ENCODE data around the gene GABBR2. TPM values are rescaled to one million over a fixed set of nuclear protein-coding genes. Genes with fewer than 3 reads are reported as not detected.

GABBR2 gene
- polyA plus RNA-seq, 1 of the 3 experiments (the other 2 are of a cell fraction) = not detected

DNA sequence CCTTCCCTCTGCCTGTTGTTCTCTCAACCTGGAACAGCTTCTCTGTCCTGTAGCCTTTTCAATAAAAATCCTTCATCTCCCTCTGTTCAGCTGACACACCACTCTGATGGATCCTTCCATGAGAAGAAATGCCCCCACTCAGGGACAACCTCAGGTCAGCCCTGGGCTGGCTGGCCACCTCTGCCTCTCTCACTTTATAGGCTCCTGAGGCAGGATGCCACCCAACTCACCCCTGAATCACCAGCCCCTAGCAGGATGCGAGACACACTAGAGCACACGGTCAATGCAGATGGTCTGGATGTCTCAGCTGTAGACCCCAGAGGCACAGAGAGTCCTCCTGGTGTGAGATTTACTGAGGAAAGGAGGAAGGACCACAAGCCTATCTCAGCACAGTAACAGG lies 93.8 kb downstream of the GABBR2 start:
- Histone ChIP-seq H3K79me2 (ENCODE audit: insufficient read depth) (no peaks in the 10 kb centered on the region), H3K4me2 (no peak overlapping the region), H3K9me2 (no peaks in the 10 kb centered on the region), H3K4me3 (ENCODE audit: low read depth in 2 of 2, low read length in 1 of 2) (no peak overlapping the region), H2AFZ (ENCODE audit: low read depth) (no peak overlapping the region), H4K20me1 (ENCODE audit: insufficient read depth) (no peaks in the 10 kb centered on the region), H3K27ac (ENCODE audit: low read depth in 2 of 2, low read length in 1 of 2) (no peak overlapping the region), H3K9ac (no peak overlapping the region), H3K4me1 (ENCODE audit: control insufficient read depth in 1 of 2, insufficient read depth in 2 of 2, low read depth in 1 of 2, low read length in 1 of 2) (no peaks in the 10 kb centered on the region), H3K9me3 (no peaks in the 10 kb centered on the region), H3F3A (replicated peaks; ENCODE audit: insufficient read depth) (no peaks in the 10 kb centered on the region), H3K36me3 (replicated peaks in 1 of 2; ENCODE audit: control insufficient read depth in 1 of 2, insufficient read depth in 2 of 2, low read length in 1 of 2) (no peaks in the 10 kb centered on the region), H3K27me3 (ENCODE audit: insufficient read depth) (no peaks in the 10 kb centered on the region; the same call in 1 of the 2 replicates)
- CTCF ChIA-PET = no interaction called here
- POLR2A ChIA-PET = no interaction called here
- 23% methylated on average over 2 of the region's 2 CpGs for WGBS (ENCODE audit: low lambda C conversion rate)
- no peak for DNase-seq
- TF ChIP-seq FOXM1 (IDR thresholded peaks at IDR 0.05; ENCODE audit: low read depth) = no peak
- TF ChIP-seq, protein P1, sequence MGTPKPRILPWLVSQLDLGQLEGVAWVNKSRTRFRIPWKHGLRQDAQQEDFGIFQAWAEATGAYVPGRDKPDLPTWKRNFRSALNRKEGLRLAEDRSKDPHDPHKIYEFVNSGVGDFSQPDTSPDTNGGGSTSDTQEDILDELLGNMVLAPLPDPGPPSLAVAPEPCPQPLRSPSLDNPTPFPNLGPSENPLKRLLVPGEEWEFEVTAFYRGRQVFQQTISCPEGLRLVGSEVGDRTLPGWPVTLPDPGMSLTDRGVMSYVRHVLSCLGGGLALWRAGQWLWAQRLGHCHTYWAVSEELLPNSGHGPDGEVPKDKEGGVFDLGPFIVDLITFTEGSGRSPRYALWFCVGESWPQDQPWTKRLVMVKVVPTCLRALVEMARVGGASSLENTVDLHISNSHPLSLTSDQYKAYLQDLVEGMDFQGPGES (IDR thresholded peaks at IDR 0.05; ENCODE audit: low read depth, low read length) = no peak
- TF ChIP-seq EZH2phosphoT487 (IDR thresholded peaks at IDR 0.05; ENCODE audit: borderline replicate concordance, low read depth) = no peak
- TF ChIP-seq PBX3 (IDR thresholded peaks at IDR 0.05) = no peak
- TF ChIP-seq MEF2A (IDR thresholded peaks at IDR 0.05; ENCODE audit: borderline replicate concordance, low read depth) = no peak
- TF ChIP-seq REST (IDR thresholded peaks at IDR 0.05; ENCODE audit: low read depth, low read length) = no peak
- TF ChIP-seq YY1 (IDR thresholded peaks at IDR 0.05; ENCODE audit: low read depth) = no peak
- TF ChIP-seq RCOR1 (IDR thresholded peaks at IDR 0.05; ENCODE audit: low read length) = no peak
- TF ChIP-seq SMC3 (IDR thresholded peaks at IDR 0.05; ENCODE audit: low read depth, low read length) = no peak
- TF ChIP-seq RFX5 (IDR thresholded peaks at IDR 0.05; ENCODE audit: low read length) = no peak

GRCh38 chr9:98612061-98612752 lies 96.5 kb downstream of the GABBR2 start:
- Histone ChIP-seq H3K4me3 (ENCODE audit: low read depth in 2 of 2, low read length in 1 of 2) (no peak overlapping the region), H3K27ac (ENCODE audit: low read depth in 2 of 2, low read length in 1 of 2) (no peak overlapping the region), H3K9ac (no peak overlapping the region), H3K27me3 (ENCODE audit: insufficient read depth) (no peaks in the 10 kb centered on the region; the same call in 1 of the 2 replicates), H3K9me2 (no peaks in the 10 kb centered on the region), H3K79me2 (ENCODE audit: insufficient read depth) (no peaks in the 10 kb centered on the region), H3K36me3 (replicated peaks in 1 of 2; ENCODE audit: control insufficient read depth in 1 of 2, insufficient read depth in 2 of 2, low read length in 1 of 2) (no peaks in the 10 kb centered on the region), H3K4me2 (no peak overlapping the region), H4K20me1 (ENCODE audit: insufficient read depth) (no peaks in the 10 kb centered on the region), H3K9me3 (no peaks in the 10 kb centered on the region), H2AFZ (ENCODE audit: low read depth) (no peak overlapping the region), H3K4me1 (ENCODE audit: control insufficient read depth in 1 of 2, insufficient read depth in 2 of 2, low read depth in 1 of 2, low read length in 1 of 2) (no peaks in the 10 kb centered on the region), H3F3A (replicated peaks; ENCODE audit: insufficient read depth) (no peaks in the 10 kb centered on the region)
- ChIA-PET POLR2A (no interaction called here), CTCF (no interaction called here)
- 21% methylated on average over 6 of the region's 6 CpGs for whole genome bisulfite sequencing (ENCODE audit: low lambda C conversion rate)
- DNase-seq = no peak
- TF ChIP-seq, protein P2, sequence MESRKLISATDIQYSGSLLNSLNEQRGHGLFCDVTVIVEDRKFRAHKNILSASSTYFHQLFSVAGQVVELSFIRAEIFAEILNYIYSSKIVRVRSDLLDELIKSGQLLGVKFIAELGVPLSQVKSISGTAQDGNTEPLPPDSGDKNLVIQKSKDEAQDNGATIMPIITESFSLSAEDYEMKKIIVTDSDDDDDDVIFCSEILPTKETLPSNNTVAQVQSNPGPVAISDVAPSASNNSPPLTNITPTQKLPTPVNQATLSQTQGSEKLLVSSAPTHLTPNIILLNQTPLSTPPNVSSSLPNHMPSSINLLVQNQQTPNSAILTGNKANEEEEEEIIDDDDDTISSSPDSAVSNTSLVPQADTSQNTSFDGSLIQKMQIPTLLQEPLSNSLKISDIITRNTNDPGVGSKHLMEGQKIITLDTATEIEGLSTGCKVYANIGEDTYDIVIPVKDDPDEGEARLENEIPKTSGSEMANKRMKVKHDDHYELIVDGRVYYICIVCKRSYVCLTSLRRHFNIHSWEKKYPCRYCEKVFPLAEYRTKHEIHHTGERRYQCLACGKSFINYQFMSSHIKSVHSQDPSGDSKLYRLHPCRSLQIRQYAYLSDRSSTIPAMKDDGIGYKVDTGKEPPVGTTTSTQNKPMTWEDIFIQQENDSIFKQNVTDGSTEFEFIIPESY (IDR thresholded peaks at IDR 0.05; ENCODE audit: borderline replicate concordance, low read depth) = no peak
- TF ChIP-seq RFX5 (IDR thresholded peaks at IDR 0.05; ENCODE audit: low read length) (no peak), MXI1 (IDR thresholded peaks at IDR 0.05; ENCODE audit: low read depth, low read length) (no peak), PBX3 (IDR thresholded peaks at IDR 0.05) (no peak), JUND (IDR thresholded peaks at IDR 0.05) (no peak), SMC3 (IDR thresholded peaks at IDR 0.05; ENCODE audit: low read depth, low read length) (no peak), FOXM1 (IDR thresholded peaks at IDR 0.05; ENCODE audit: low read depth) (no peak)
- TF ChIP-seq, protein P3, sequence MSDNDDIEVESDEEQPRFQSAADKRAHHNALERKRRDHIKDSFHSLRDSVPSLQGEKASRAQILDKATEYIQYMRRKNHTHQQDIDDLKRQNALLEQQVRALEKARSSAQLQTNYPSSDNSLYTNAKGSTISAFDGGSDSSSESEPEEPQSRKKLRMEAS (IDR thresholded peaks at IDR 0.05; ENCODE audit: low read depth) = no peak
